Activated T-cell treated with anti-CD3 and anti-CD28 coated beads, Interleukin-2, amount 50 U/mL, for 24 hours (primary cell): ENCODE measurements around the gene PCDH9.

Experiments
- DNase-seq: peaks from one replicate; pipeline ENCODE4 v3.0.0-alpha.2; 2020
- H3K27ac Mint-ChIP-seq: 2 replicates; pipeline ENCODE4 v1.8.0; 2020; ENCODE audit warnings: mild to moderate bottlenecking, mixed read lengths
- H3K27me3 Mint-ChIP-seq: 2 replicates; pipeline ENCODE4 v1.8.0; 2020; ENCODE audit warnings: mixed read lengths
- H3K36me3 Mint-ChIP-seq: 2 replicates; pipeline ENCODE4 v1.8.0; 2020; ENCODE audit warnings: low read depth, mixed read lengths
- H3K4me1 Mint-ChIP-seq: 2 replicates; pipeline ENCODE4 v1.8.0; 2020; ENCODE audit warnings: low read depth, mixed read lengths
- H3K4me3 Mint-ChIP-seq: 2 replicates; pipeline ENCODE4 v1.8.0; 2020; ENCODE audit warnings: mild to moderate bottlenecking, moderate library complexity, mixed read lengths
- H3K9me3 Mint-ChIP-seq: 2 replicates; pipeline ENCODE4 v1.8.0; 2020; ENCODE audit warnings: mixed read lengths

PCDH9 gene

DNA sequence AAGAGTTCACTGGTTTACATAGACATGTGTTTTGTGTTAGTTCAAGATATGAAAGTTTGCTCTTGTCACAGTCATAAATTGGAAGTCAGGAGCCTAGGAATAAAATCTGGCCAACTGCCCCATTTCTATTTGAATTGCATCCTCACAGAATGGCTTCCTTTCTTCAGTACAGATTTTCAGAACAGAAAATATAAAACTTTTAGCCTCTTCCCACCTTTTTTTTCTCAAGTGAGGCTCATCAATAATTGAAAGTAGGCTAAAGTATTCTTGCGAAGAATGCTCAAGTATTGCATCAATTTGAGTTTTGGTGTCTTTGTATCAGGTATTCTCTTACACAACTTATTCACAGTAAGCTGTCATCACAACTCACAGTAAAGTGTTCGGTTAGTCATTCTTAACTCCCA is 802.7 kb downstream of the PCDH9 start:
- H3K4me1 Mint-ChIP-seq = no peaks in the 10 kb centered on the region
- no peaks in the 10 kb centered on the region for H3K36me3 Mint-ChIP-seq
- H3K27me3 Mint-ChIP-seq = no peaks in the 10 kb centered on the region
- no peak for DNase-seq
- H3K27ac Mint-ChIP-seq = no peak overlapping the region
- peaks cover 3% of the 10 kb centered on the region for H3K9me3 Mint-ChIP-seq
- no peak overlapping the region for H3K4me3 Mint-ChIP-seq

DNA sequence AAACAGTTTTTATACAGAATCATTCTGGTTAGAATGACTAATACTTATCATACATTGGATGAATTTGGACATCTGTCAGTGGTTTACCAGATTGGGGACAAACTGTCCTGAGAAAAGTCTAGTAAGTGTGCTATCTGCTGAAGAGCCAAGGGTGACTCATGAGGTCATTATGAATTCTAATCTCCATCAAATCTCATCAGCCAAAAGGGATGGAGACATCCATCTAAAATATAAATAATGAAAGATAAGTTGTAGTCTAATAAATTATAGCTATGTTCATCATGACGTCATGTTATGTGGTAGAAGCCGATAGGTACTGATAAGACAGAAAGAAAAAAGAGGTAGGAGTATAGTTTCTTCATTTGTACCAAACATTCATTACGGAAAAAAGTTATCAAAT is 804.4 kb downstream of the PCDH9 start:
- no peak for DNase-seq
- peaks cover 10% of the 10 kb centered on the region for H3K9me3 Mint-ChIP-seq

DNA sequence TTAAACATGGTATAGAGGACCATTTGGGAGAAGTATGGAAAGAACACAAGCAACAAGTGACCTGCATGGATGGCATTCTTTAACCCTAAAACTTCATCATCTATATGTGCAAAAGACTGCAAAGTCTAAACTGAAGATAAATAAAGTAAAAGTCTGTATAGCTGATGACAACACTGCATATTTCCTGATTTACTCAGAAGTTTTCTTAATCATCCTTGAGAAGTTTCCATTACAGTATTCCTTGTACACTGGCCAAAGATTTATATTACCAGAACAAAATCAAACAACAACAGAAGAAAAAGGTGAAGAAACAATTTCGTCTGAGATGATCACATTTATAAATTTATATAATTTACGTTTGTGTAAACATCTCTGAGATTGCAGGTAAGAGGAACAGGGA is 805.7 kb downstream of the PCDH9 start:
- Mint-ChIP-seq H3K27ac (no peak overlapping the region), H3K4me1 (no peaks in the 10 kb centered on the region), H3K4me3 (no peak overlapping the region), H3K36me3 (no peaks in the 10 kb centered on the region), H3K9me3 (peaks cover 11% of the 10 kb centered on the region), H3K27me3 (no peaks in the 10 kb centered on the region)
- DNase-seq = no peak

More for the DNA sequence above, 804.4 kb downstream of the PCDH9 start:
- no peaks in the 10 kb centered on the region for H3K27me3 Mint-ChIP-seq
- H3K4me1 Mint-ChIP-seq = no peaks in the 10 kb centered on the region
- H3K4me3 Mint-ChIP-seq = no peak overlapping the region
- H3K36me3 Mint-ChIP-seq = no peaks in the 10 kb centered on the region
- no peak overlapping the region for H3K27ac Mint-ChIP-seq

DNA sequence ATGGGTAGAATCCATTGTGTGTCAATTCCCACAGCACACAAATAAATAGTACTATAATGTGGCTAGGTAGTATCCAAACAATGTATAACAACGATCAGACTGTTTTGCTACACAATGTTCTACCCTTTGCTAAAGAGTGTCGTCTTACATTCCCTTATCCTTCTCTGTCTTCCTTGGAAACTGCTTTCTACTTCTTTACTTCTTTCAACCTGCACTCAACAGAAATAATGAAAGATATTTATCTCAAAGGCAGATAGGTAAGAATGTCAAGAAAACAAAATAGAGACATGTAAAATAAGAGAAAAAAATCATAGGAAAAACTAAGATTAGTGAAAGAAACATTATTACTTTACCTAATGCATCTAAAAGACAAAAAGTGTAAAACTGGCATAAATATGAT is 814.7 kb downstream of the PCDH9 start:
- H3K27ac Mint-ChIP-seq = no peak overlapping the region
- H3K27me3 Mint-ChIP-seq = no peaks in the 10 kb centered on the region
- H3K9me3 Mint-ChIP-seq = peaks cover 12% of the 10 kb centered on the region
- H3K4me1 Mint-ChIP-seq = no peaks in the 10 kb centered on the region
- no peak overlapping the region for H3K4me3 Mint-ChIP-seq
- no peak for DNase-seq
- H3K36me3 Mint-ChIP-seq = no peaks in the 10 kb centered on the region

DNA sequence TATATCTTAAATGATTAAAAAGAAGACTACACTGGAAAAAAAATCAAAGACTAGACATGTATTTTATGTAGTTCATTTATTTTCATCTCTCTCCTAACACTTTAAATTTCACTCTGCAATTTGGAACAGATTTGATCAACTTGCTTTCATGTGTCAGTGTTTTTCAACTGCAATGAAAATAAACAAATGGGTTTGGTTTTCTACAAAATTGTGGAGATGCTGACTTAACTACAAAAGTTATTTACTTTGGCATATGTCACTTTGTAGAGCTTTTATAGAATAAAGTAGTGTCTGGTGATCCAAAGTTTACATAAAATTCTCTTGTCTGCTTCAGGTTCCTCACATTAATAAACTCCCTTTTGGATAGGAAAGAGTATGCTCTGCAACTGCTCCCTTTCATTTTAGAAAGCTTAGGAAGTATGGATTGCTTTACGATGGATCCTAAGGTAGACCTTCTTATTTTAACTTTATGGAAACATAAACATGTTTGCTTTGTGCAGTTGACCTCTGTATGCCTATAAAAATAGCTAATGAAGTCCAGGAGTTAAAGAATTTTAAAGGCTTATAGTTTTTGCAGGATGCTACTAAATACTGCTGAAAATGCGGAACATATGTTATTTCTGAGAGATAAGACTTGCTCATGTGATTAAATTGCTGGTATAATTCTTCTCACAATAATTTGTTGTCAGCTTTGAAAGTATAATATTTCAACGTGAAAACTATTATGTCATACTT is 815.9 kb downstream of the PCDH9 start:
- Mint-ChIP-seq H3K9me3 (peaks cover 12% of the 10 kb centered on the region), H3K4me3 (no peak overlapping the region), H3K36me3 (no peaks in the 10 kb centered on the region), H3K27ac (no peak overlapping the region), H3K4me1 (no peaks in the 10 kb centered on the region), H3K27me3 (no peaks in the 10 kb centered on the region)
- DNase-seq = no peak

DNA sequence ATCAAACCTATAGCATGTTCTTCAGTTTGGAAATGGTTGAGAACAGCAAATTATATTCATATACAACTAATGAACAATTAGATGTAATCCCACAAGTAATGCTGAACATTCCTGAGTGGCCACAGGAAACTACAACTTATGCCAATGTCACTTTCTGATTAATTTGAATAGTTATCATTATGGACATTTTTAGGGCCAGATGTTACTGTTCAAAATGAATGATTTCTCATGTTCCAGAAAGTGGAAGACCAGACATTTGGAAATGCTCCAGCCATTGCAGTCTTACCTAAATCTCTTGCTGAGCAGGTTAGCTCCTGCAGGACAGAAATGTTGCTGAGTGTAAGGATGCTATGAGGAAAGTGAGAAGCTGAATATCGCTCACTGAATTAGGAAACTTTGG is 819.8 kb downstream of the PCDH9 start:
- Mint-ChIP-seq H3K4me3 (no peak overlapping the region), H3K9me3 (no peaks in the 10 kb centered on the region), H3K36me3 (no peaks in the 10 kb centered on the region), H3K27me3 (no peaks in the 10 kb centered on the region), H3K27ac (no peak overlapping the region), H3K4me1 (no peaks in the 10 kb centered on the region)
- DNase-seq = no peak

DNA sequence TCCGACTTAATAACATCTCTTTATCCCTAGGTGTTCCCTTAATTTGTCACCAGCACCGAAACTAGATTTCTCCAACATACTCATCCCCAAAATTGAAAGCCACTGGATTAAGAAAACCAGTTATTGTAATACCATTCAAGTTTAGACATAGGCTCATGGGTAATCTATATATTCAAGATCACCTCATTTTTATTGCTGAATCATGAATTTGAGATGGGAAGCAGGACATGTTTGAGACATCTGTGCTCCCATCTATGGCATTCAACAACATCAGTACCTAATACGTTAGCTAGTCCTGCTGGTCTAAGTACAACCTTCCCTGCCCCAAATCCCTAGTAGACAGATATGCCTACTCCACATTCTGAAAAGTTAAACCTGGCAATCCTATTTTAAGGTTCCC is 820.6 kb downstream of the PCDH9 start:
- no peak for DNase-seq
- Mint-ChIP-seq H3K27ac (no peak overlapping the region), H3K9me3 (no peaks in the 10 kb centered on the region), H3K4me3 (no peak overlapping the region), H3K36me3 (no peaks in the 10 kb centered on the region), H3K4me1 (no peaks in the 10 kb centered on the region), H3K27me3 (no peaks in the 10 kb centered on the region)

DNA sequence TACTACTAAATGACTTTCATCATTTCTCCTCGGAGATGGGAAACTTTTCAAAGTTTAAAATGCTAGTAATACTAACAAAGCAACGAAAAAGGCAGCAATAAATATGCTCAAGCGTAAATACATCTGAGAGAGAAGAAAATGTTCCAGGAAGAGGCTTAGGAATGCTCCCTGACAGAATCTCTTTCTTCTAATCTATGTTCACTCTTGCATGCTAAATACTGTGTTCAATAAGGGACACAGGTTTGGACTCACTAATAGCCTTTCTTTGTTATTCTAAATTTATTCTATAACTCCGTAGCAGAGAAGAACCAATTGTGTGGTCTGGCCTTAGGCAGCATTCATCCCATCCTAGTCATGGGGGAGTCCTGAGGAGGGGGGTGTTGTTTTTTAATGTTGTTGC is 823.0 kb downstream of the PCDH9 start:
- no peaks in the 10 kb centered on the region for H3K27me3 Mint-ChIP-seq
- H3K4me1 Mint-ChIP-seq = no peaks in the 10 kb centered on the region
- no peak overlapping the region for H3K4me3 Mint-ChIP-seq
- no peaks in the 10 kb centered on the region for H3K36me3 Mint-ChIP-seq
- H3K9me3 Mint-ChIP-seq = no peaks in the 10 kb centered on the region
- DNase-seq = no peak
- no peak overlapping the region for H3K27ac Mint-ChIP-seq

- Mint-ChIP-seq H3K4me3 (no peak overlapping the region), H3K27me3 (no peaks in the 10 kb centered on the region), H3K36me3 (no peaks in the 10 kb centered on the region), H3K9me3 (no peaks in the 10 kb centered on the region), H3K27ac (no peak overlapping the region), H3K4me1 (no peaks in the 10 kb centered on the region)
- DNase-seq = no peak
Observed at GRCh38 chr13:66405908-66406802, 824.0 kb downstream of the PCDH9 start.

GRCh38 chr13:66402546-66402945 is 827.6 kb downstream of the PCDH9 start:
- Mint-ChIP-seq H3K9me3 (peaks cover 2% of the 10 kb centered on the region), H3K27me3 (no peaks in the 10 kb centered on the region), H3K36me3 (no peaks in the 10 kb centered on the region), H3K4me1 (no peaks in the 10 kb centered on the region), H3K27ac (no peak overlapping the region), H3K4me3 (no peak overlapping the region)
- no peak for DNase-seq

DNA sequence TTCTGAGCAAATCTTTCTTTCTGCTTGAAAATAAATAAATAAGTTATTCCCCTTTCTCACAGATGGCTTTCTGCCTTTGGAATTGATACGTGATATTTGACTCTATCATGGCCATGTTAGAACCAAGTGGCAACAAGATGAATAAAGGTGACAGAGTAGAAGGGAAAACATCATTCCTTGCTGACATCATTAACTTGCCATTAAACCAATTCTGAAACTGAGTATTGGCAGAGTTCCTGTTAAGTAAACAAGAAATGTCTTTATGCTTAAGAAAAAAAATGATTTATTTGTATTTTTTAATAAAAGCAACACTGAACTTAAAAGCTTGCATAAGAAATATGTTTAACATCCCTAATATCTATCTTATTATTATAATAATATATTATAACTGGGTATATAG is 828.1 kb downstream of the PCDH9 start:
- Mint-ChIP-seq H3K9me3 (peaks cover 2% of the 10 kb centered on the region), H3K27me3 (no peaks in the 10 kb centered on the region), H3K4me1 (no peaks in the 10 kb centered on the region), H3K4me3 (no peak overlapping the region), H3K36me3 (no peaks in the 10 kb centered on the region), H3K27ac (no peak overlapping the region)
- DNase-seq = no peak

- H3K36me3 Mint-ChIP-seq = no peaks in the 10 kb centered on the region
- H3K27me3 Mint-ChIP-seq = no peaks in the 10 kb centered on the region
- no peak overlapping the region for H3K27ac Mint-ChIP-seq
- H3K4me1 Mint-ChIP-seq = no peaks in the 10 kb centered on the region
- no peak for DNase-seq
- H3K4me3 Mint-ChIP-seq = no peak overlapping the region
- peaks cover 2% of the 10 kb centered on the region for H3K9me3 Mint-ChIP-seq
Observed at GRCh38 chr13:66400292-66400691, 829.8 kb downstream of the PCDH9 start.

GRCh38 chr13:66399873-66400272 is 830.3 kb downstream of the PCDH9 start:
- H3K4me3 Mint-ChIP-seq = no peak overlapping the region
- H3K36me3 Mint-ChIP-seq = no peaks in the 10 kb centered on the region
- H3K27me3 Mint-ChIP-seq = no peaks in the 10 kb centered on the region
- H3K4me1 Mint-ChIP-seq = no peaks in the 10 kb centered on the region
- H3K27ac Mint-ChIP-seq = no peak overlapping the region
- no peak for DNase-seq
- peaks cover 2% of the 10 kb centered on the region for H3K9me3 Mint-ChIP-seq

DNA sequence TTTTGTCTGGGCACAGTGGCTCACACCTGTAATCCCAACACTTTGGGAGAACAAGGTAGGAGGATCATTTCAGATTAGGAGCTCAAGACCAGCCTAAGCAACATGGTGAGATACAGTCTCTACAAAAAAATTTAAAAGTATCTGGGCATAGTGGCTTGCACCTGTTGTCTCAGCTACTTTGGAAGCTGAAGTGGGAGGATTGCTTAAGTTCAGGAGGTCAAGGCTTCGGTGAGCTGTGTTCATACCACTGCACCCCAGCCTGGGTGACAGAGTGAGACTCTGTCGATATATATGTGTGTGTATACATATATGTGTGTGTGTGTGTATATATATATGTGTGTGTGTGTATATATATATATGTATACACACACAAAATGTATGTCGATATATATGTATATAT is 833.0 kb downstream of the PCDH9 start:
- no peak overlapping the region for H3K4me3 Mint-ChIP-seq
- H3K4me1 Mint-ChIP-seq = no peaks in the 10 kb centered on the region
- peaks cover 5% of the 10 kb centered on the region for H3K9me3 Mint-ChIP-seq
- H3K27ac Mint-ChIP-seq = no peak overlapping the region
- H3K27me3 Mint-ChIP-seq = no peaks in the 10 kb centered on the region
- H3K36me3 Mint-ChIP-seq = no peaks in the 10 kb centered on the region
- no peak for DNase-seq

- peaks cover 3% of the 10 kb centered on the region for H3K9me3 Mint-ChIP-seq
- no peak overlapping the region for H3K4me3 Mint-ChIP-seq
- no peaks in the 10 kb centered on the region for H3K36me3 Mint-ChIP-seq
- no peak overlapping the region for H3K27ac Mint-ChIP-seq
- no peaks in the 10 kb centered on the region for H3K4me1 Mint-ChIP-seq
- no peak for DNase-seq
- no peaks in the 10 kb centered on the region for H3K27me3 Mint-ChIP-seq
Observed at GRCh38 chr13:66391322-66391721, 838.8 kb downstream of the PCDH9 start.
